GM12891 (cell line): Measurements from ENCODE around the gene RIBC2.
"Not testable (repeated sequence)": the region's sequence is repeated elsewhere in the genome, so short reads cannot be mapped to it uniquely, and the experiment has no call there.

Experiments
- PAX5 ChIP-seq: IDR thresholded peaks from 2 replicates; pipeline ENCODE4 v1.6.1; 2011; ENCODE audit warnings: low read length, moderate library complexity, mild to moderate bottlenecking; ENCODE audit not compliant: insufficient read depth, severe bottlenecking
- POLR2A ChIP-seq: IDR thresholded peaks from 2 replicates; pipeline ENCODE4 v1.6.1; 2011; ENCODE audit warnings: low read depth, low read length, control low read depth
- POLR2AphosphoS5 ChIP-seq: IDR thresholded peaks from 2 replicates; pipeline ENCODE4 v1.6.1; 2011; ENCODE audit warnings: low read depth, low read length, control low read depth
- POU2F2 ChIP-seq: IDR thresholded peaks from 2 replicates; pipeline ENCODE4 v1.6.1; 2011; ENCODE audit warnings: low read depth, mild to moderate bottlenecking, control low read depth, low read length, moderate library complexity
- SPI1 ChIP-seq: IDR thresholded peaks from 2 replicates; pipeline ENCODE4 v1.6.1; 2011; ENCODE audit warnings: low read depth, low read length, control low read depth
- TAF1 ChIP-seq: IDR thresholded peaks from 2 replicates; pipeline ENCODE4 v1.6.1; 2011; ENCODE audit warnings: low read depth, low read length, control low read depth

GRCh38 chr22:45449442-45449841, 35.9 kb downstream of the RIBC2 start:
- not testable (repeated sequence) for TF ChIP-seq TAF1, POLR2AphosphoS5, POLR2A, POU2F2, SPI1, PAX5
